SJCRH30 (cell line): ENCODE data around the gene FRA10AC1. TPM values are rescaled to one million over a fixed set of nuclear protein-coding genes. Genes with fewer than 3 reads are reported as not detected.
"Not testable (repeated sequence)": the region's sequence is repeated elsewhere in the genome, so short reads cannot be mapped to it uniquely, and the experiment has no call there.

ENCODE experiments used
- DNase-seq, 2 experiments: peaks; one replicate each; pipeline ENCODE4 v3.0.0-alpha.2; 2015 to 2020
- H3K27ac ChIP-seq: fragments of 250-450 bp; sonication (Bioruptor Pico); 2 replicates; pipeline ENCODE4 v1.5.1; 2020; ENCODE audit warnings: mild to moderate bottlenecking, moderate library complexity
- H3K27me3 ChIP-seq: fragments of 250-450 bp; sonication (Bioruptor Pico); 2 replicates; pipeline ENCODE4 v1.5.1; 2020; ENCODE audit warnings: mild to moderate bottlenecking, moderate library complexity
- H3K36me3 ChIP-seq: fragments of 250-450 bp; sonication (Bioruptor Pico); 2 replicates; pipeline ENCODE4 v1.5.1; 2020; ENCODE audit warnings: mild to moderate bottlenecking, moderate library complexity
- H3K4me1 ChIP-seq: fragments of 250-450 bp; sonication (Bioruptor Pico); 2 replicates; pipeline ENCODE4 v1.5.1; 2020; ENCODE audit warnings: mild to moderate bottlenecking, moderate library complexity
- H3K4me3 ChIP-seq: fragments of 250-450 bp; sonication (Bioruptor Pico); 2 replicates; pipeline ENCODE4 v1.5.1; 2020; ENCODE audit warnings: mild to moderate bottlenecking, moderate library complexity
- H3K9me3 ChIP-seq: fragments of 250-450 bp; sonication (Bioruptor Pico); replicated peaks from 2 replicates; pipeline ENCODE4 v1.5.1; 2020; ENCODE audit warnings: mild to moderate bottlenecking, moderate library complexity
- total RNA-seq: library from RNA; depleted of rRNA; stranded (reverse); fragments of >200 nt; shearing (Covaris generic); gene quantifications from 2 replicates; pipeline ENCODE4 v1.2.3, GENCODE V29; 2014

The FRA10AC1 gene
- total RNA-seq, 1 experiment from 2014 or later, result 12.3 TPM

GRCh38 chr10:93716766-93717165 lies 14.4 kb upstream of the FRA10AC1 start:
- H3K27ac ChIP-seq, result no peak overlapping the region
- H3K4me3 ChIP-seq, result no peak overlapping the region
- H3K27me3 ChIP-seq, result no peaks in the 10 kb centered on the region

GRCh38 chr10:93715345-93715744 lies 13.0 kb upstream of the FRA10AC1 start:
- Histone ChIP-seq H3K27ac (no peak overlapping the region), H3K9me3 (no peaks in the 10 kb centered on the region), H3K4me1 (peaks cover 12% of the 10 kb centered on the region; the same call in 1 of the 2 replicates), H3K27me3 (no peaks in the 10 kb centered on the region), H3K4me3 (no peak overlapping the region), H3K36me3 (no peaks in the 10 kb centered on the region)
- DNase-seq, result no peak

More at GRCh38 chr10:93716766-93717165, 14.4 kb upstream of the FRA10AC1 start:
- no peak for DNase-seq
- H3K36me3 ChIP-seq, result no peaks in the 10 kb centered on the region
- H3K9me3 ChIP-seq, result no peaks in the 10 kb centered on the region
- peaks cover 3% of the 10 kb centered on the region; the same call in 1 of the 2 replicates for H3K4me1 ChIP-seq

- no peak overlapping the region for H3K4me3 ChIP-seq
- H3K27ac ChIP-seq, result no peak overlapping the region
- no peak for DNase-seq
- H3K4me1 ChIP-seq, result peaks cover 18% of the 10 kb centered on the region; the same call in 1 of the 2 replicates
- no peaks in the 10 kb centered on the region for H3K9me3 ChIP-seq
- no peaks in the 10 kb centered on the region for H3K27me3 ChIP-seq
- H3K36me3 ChIP-seq, result no peaks in the 10 kb centered on the region
These were observed 10.2 kb upstream of the FRA10AC1 start for GRCh38 chr10:93712593-93712992.

GRCh38 chr10:93711891-93712290 lies 9.5 kb upstream of the FRA10AC1 start:
- Histone ChIP-seq H3K36me3 (no peaks in the 10 kb centered on the region), H3K27me3 (no peaks in the 10 kb centered on the region), H3K4me1 (peaks cover 18% of the 10 kb centered on the region; the same call in 1 of the 2 replicates), H3K9me3 (no peaks in the 10 kb centered on the region), H3K4me3 (no peak overlapping the region), H3K27ac (no peak overlapping the region)
- no peak for DNase-seq

GRCh38 chr10:93710333-93710909 lies 8.0 kb upstream of the FRA10AC1 start:
- Histone ChIP-seq H3K27ac (peak overlapping the region; percentile 11; the same call in 1 of the 2 replicates), H3K27me3 (no peaks in the 10 kb centered on the region), H3K4me3 (no peak overlapping the region), H3K4me1 (peaks cover 18% of the 10 kb centered on the region; the same call in 1 of the 2 replicates), H3K9me3 (no peaks in the 10 kb centered on the region), H3K36me3 (no peaks in the 10 kb centered on the region)
- DNase-seq, result peak; percentile 12 to 34

- DNase-seq, result no peak
- H3K9me3 ChIP-seq, result no peaks in the 10 kb centered on the region
- no peak overlapping the region for H3K27ac ChIP-seq
- H3K4me1 ChIP-seq, result peaks cover 18% of the 10 kb centered on the region
- H3K4me3 ChIP-seq, result no peak overlapping the region
- H3K27me3 ChIP-seq, result no peaks in the 10 kb centered on the region
- H3K36me3 ChIP-seq, result no peaks in the 10 kb centered on the region
These were observed 5.2 kb upstream of the FRA10AC1 start for GRCh38 chr10:93707623-93708022.

- Histone ChIP-seq H3K4me1 (no peaks in the 10 kb centered on the region; the same call in 1 of the 2 replicates), H3K27me3 (no peaks in the 10 kb centered on the region), H3K27ac (no peak overlapping the region), H3K4me3 (no peak overlapping the region), H3K36me3 (0 out of 2 replicates have a peak, but pooled peaks cover 3% of the 10 kb centered on the region), H3K9me3 (no peaks in the 10 kb centered on the region)
- DNase-seq, result no peak
These were observed 2.1 kb upstream of the FRA10AC1 start for GRCh38 chr10:93704451-93704850.

GRCh38 chr10:93703841-93704240 lies 1.4 kb upstream of the FRA10AC1 start:
- no peak overlapping the region for H3K4me3 ChIP-seq
- 0 out of 2 replicates have a peak, but pooled peaks cover 3% of the 10 kb centered on the region for H3K36me3 ChIP-seq
- H3K27me3 ChIP-seq, result no peaks in the 10 kb centered on the region
- H3K4me1 ChIP-seq, result no peaks in the 10 kb centered on the region; the same call in 1 of the 2 replicates
- no peak for DNase-seq
- no peak overlapping the region for H3K27ac ChIP-seq
- H3K9me3 ChIP-seq, result no peaks in the 10 kb centered on the region

- Histone ChIP-seq H3K4me3 (peak overlapping the region; percentile 60), H3K4me1 (no peaks in the 10 kb centered on the region; the same call in 1 of the 2 replicates), H3K9me3 (no peaks in the 10 kb centered on the region), H3K36me3 (peaks cover 4% of the 10 kb centered on the region; the same call in 1 of the 2 replicates), H3K27ac (peak overlapping the region; percentile 65), H3K27me3 (no peaks in the 10 kb centered on the region)
- DNase-seq, result peak in 1 of 2 experiments; percentile 22
These were observed 674 bp upstream of the FRA10AC1 start for GRCh38 chr10:93703066-93703465.

- no peaks in the 10 kb centered on the region for H3K27me3 ChIP-seq
- peaks cover 5% of the 10 kb centered on the region; the same call in 1 of the 2 replicates for H3K36me3 ChIP-seq
- peak overlapping the region; percentile 60 for H3K4me3 ChIP-seq
- no peak for DNase-seq
- H3K27ac ChIP-seq, result peak overlapping the region; percentile 65
- H3K4me1 ChIP-seq, result no peaks in the 10 kb centered on the region; the same call in 1 of the 2 replicates
- H3K9me3 ChIP-seq, result no peaks in the 10 kb centered on the region
These were observed 554 bp downstream of the FRA10AC1 start for GRCh38 chr10:93701866-93702209.

- DNase-seq, result no peak
- peaks cover 18% of the 10 kb centered on the region for H3K36me3 ChIP-seq
- H3K27me3 ChIP-seq, result no peaks in the 10 kb centered on the region
- no peak overlapping the region for H3K4me3 ChIP-seq
- H3K9me3 ChIP-seq, result no peaks in the 10 kb centered on the region; the same call in 1 of the 2 replicates
- H3K27ac ChIP-seq, result no peak overlapping the region
- peaks cover 9% of the 10 kb centered on the region; the same call in 1 of the 2 replicates for H3K4me1 ChIP-seq
These were observed 5.2 kb downstream of the FRA10AC1 start for GRCh38 chr10:93697207-93697606.

GRCh38 chr10:93696582-93696981 lies 5.8 kb downstream of the FRA10AC1 start:
- H3K27me3 ChIP-seq, H3K27ac ChIP-seq, H3K4me3 ChIP-seq, H3K9me3 ChIP-seq, DNase-seq, H3K4me1 ChIP-seq: not testable (repeated sequence)
- H3K36me3 ChIP-seq, result peaks cover 20% of the 10 kb centered on the region

- Histone ChIP-seq H3K9me3 (no peaks in the 10 kb centered on the region; the same call in 1 of the 2 replicates), H3K27ac (peak overlapping the region; percentile 57), H3K4me1 (peaks cover 9% of the 10 kb centered on the region; the same call in 1 of the 2 replicates), H3K27me3 (no peaks in the 10 kb centered on the region), H3K4me3 (no peak overlapping the region), H3K36me3 (peaks cover 20% of the 10 kb centered on the region)
- peak; percentile 38 to 68 for DNase-seq
These were observed 6.7 kb downstream of the FRA10AC1 start for GRCh38 chr10:93695740-93696139.

GRCh38 chr10:93687737-93688136 lies 14.7 kb downstream of the FRA10AC1 start:
- Histone ChIP-seq H3K4me1 (no peaks in the 10 kb centered on the region), H3K27me3 (no peaks in the 10 kb centered on the region), H3K27ac (no peak overlapping the region), H3K9me3 (no peaks in the 10 kb centered on the region), H3K4me3 (no peak overlapping the region), H3K36me3 (peaks cover 11% of the 10 kb centered on the region)
- no peak for DNase-seq

GRCh38 chr10:93680412-93681047 lies 21.9 kb downstream of the FRA10AC1 start:
- no peaks in the 10 kb centered on the region for H3K4me1 ChIP-seq
- no peak overlapping the region for H3K4me3 ChIP-seq
- H3K36me3 ChIP-seq, result peaks cover 3% of the 10 kb centered on the region
- H3K9me3 ChIP-seq, result no peaks in the 10 kb centered on the region
- DNase-seq, result peak in 1 of 2 experiments; percentile 49
- H3K27ac ChIP-seq, result no peak overlapping the region
- H3K27me3 ChIP-seq, result no peaks in the 10 kb centered on the region
